ENCODE data around the gene CDH16.
A peak's percentile ranks its signal among the peaks of the same experiment; 100 is the strongest.
"Not testable (repeated sequence)": the region's sequence is repeated elsewhere in the genome, so short reads cannot be mapped to it uniquely, and the experiment has no call there.

The CDH16 gene

GRCh38 chr16:66908116-66908515 is 10.6 kb downstream of the CDH16 start:
- DNase-seq, result no peak

DNA sequence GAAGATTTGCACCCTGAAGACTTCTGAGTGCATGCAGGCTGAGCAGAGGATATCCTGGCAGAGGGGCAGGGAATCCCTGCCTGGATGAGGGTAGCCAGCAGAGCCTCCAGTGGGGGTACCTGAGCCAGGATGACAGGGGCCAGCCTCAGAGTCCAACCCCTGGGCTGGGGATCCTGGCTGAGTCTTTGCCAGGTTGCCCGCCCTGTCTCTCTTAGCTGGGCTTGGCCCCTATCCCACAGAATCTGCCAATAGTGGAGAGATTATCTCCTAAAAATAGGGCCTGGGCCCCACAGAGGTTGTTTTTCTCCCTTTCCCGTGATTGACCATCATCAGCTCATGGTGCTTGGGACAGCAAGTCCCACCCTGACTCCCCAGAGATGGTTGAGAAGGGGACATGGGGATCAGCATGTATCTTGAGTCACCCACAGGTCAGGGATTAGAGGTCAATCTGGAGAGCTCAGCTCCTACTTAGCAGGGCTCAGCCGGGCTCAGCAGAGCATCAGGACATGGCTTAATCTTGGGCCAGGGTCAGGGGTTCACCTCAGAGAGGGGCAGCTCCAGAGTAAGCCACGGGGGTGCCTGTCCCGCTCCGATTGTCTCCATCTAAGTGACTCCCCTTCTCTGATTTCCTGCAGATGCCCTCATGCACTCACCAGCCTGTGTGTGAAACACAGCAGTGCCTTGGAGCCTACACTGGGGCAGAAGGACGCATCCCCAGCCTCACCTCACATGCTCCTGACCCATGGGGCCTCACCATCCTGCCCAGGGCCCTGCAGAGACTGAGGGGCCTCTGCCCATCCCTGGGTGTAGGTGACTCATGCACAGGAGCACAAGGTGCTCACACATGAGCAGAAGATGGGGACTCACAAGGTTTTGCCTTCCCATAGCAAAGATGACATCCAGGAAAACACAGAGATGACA is 11.5 kb downstream of the CDH16 start:
- DNase-seq, result no peak

DNA sequence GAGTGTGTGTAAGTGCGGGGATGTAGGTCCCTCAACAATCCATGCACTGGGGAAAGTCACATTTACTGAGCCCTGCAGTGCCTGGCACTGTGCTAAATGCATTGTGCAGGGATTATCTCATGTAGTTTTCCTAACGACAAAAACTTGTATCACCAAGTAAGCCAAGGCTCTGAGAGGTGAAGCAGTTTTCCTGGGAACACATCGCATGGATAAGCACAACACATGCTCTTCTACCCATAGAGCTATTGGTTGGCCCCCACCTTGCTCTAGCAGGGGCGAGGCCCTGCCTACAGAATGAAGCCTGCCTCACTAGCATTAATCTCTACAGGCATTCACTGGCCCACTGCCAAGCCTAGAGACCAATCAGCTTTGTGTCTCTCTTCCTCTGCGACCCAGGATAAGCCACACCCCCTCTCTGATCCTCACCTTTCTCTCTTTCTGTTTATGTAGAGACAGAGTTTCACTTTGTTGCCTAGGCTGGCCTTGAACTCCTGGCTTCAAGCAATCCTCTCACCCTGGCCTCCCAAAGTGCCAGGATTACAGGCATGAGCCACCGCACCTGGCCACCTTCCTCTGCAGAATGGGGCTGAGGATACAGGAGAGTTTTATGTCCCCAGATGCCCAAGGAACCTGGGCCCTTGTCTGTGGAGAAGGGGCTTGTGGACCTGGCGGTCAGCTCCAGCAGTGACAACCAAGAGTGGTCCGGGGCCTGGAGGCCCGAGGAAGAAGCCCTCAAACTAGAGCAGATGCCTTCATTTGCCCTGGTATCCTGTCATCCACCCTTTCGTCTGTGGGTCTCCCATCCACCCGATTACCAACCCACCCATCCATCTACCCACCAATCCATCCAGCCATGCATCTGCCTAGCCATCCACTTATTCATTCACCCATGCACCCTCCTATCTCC is 12.8 kb downstream of the CDH16 start:
- peak; percentile 28 for DNase-seq

DNA sequence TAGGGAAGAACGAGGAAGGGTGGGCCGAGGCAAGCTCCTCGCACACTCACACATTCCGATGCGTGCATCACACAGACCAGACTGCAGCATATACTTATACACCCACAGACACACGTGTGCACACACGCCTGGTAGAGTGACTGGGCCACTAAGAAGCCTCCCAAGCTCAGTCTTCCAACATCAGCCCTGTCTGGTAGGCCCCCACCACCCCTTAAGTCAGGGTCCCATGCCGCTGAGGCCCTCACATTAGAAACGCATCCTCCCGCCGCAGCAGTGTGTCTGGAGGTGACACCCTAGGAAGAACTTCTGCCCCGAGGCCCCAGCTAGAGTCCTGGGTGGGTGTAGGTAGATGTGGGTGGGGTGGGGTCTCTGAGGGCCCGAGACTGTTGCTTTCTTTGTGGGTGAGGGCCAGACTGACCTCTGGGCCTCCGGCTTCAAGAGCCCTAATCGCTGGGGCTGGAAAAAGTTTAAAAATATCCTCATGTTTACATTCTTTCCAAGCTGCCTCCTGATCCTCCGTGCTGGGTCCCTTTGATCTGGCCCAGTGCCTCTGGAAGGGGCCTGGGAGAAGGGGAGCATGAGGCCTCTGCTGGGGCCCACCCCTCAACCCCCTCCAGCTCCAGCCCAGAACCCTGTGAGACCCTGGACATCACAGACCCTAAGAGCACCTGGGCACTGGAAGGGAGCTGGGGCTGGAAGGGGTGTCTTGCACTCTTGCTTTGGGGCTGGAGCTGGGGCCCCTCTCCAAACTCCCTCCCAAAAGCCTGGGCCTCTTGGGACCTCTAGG is 13.6 kb downstream of the CDH16 start:
- DNase-seq, result no peak

DNA sequence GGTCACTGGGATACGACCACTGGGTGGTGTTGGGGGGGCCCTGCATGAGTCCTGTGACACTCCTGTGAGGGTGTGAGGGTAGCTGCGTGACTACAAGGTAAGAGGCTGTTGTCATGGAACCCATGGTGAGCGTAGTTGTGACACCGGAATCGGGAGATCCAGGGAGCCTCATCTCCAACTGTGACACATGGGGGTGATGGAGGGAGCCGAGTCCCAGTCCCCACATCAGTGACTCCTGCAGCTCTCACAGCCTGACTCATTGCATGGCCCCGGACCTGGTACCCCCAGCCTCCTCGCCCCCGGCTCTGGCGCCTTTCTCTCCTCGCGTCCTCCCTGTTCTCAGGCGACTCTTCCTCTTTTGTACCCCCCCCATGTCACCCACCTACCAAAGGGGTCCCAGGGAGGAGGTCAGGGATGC is 14.2 kb downstream of the CDH16 start:
- no peak for DNase-seq

DNA sequence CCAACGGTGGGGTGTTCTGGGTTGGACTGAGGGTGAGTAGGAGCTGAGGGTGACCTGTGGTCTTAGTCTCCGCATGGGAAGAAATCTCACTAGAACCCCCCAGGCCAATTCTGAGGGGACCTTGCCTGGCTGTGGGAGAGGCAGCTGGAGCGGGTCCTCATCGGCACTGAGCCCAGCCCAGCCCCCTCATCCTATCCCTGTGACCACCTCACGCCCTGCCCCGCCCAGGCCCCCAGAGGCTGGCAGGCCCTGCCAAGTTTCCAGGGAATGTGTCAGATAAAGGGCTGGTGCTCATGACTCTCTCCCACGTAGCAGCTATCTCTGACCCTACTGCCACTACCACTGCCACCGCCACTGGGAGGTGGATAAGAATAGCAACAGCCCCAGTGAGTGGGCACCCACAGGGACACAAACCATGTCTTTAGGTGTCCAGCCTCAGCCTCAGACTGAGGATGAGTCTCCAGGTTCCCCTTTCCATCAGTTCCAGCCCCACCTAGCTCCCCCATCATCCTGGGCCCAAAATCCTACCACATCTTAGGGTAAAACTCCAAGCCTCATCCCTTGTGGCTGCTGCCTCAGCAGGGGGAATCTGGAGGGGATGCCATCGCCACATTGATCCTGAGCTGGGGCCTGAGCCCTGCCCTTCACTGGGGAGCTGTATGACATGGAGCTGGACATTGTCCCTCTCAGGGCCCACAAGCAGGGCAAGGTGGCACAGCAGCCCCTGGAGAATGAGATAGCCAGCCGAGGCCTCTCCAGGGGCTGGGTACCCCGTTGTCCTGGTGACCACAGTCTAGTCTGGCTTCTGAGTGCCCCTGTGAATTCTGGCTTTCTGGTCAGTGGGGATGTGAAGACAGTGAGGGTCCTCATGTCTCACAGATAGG is 14.9 kb downstream of the CDH16 start:
- DNase-seq, result no peak

GRCh38 chr16:66902648-66903543 is 15.8 kb downstream of the CDH16 start:
- DNase-seq, result no peak

DNA sequence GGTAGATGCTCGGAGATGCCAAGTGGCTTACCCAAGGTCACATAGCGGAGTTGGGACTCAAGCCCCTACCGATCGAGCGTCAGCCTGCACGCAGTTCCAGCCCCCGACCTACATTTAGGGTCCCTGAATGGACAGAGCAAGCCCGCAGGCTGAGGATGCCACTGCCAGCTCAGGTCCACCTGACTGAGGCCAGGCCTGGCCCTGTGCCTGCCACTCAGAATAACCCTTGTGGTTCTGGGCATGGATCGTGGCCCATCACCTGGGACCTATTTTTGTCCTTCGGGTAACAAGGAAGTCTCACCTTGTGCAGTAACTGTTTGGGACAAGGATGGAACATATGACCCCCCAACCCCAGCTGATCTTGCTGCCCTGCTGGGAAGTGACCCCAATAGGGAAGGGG is 17.1 kb downstream of the CDH16 start:
- DNase-seq, result no peak

DNA sequence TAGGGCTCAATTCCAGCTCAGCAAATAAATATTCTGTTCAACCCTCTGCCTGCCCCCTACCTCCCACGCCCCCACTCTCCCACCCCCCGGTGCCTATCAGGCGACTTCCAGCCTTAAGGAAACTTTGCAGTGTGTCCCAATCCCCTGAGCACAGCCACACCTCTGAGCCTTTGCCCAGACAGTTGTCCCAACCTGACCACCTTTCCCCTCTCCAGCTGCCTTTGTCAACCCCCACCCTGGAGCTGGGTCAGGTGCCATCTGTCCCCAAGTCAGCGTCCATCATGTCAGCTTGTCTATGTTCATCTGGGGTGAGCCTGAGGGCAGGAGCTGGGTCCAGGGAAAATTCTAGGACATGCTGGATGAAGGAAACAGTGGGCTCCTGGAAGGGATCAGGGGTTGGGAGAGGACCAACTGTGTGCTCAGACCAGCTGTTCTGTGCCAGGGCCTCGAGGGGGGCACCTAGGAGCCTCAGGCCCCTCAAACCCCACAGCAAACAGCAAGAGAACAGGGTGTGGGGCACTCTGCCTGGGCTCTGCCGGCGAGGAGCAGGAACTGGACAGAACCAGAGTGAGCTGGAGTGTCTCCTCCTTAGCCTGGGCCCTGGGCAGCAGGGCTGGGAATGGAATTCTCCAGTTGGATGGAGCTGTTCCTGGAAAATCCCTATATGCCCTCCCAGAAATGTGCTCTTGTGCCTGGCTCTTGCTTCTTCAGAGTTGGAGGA is 17.8 kb downstream of the CDH16 start:
- DNase-seq, result no peak

GRCh38 chr16:66899945-66900710 is 18.6 kb downstream of the CDH16 start:
- DNase-seq, result peak; percentile 16

GRCh38 chr16:66899310-66899944 is 19.3 kb downstream of the CDH16 start:
- no peak for DNase-seq

GRCh38 chr16:66898933-66899309 is 19.8 kb downstream of the CDH16 start:
- no peak for DNase-seq

- DNase-seq, result no peak
These were observed 20.5 kb downstream of the CDH16 start for GRCh38 chr16:66898207-66898606.

DNA sequence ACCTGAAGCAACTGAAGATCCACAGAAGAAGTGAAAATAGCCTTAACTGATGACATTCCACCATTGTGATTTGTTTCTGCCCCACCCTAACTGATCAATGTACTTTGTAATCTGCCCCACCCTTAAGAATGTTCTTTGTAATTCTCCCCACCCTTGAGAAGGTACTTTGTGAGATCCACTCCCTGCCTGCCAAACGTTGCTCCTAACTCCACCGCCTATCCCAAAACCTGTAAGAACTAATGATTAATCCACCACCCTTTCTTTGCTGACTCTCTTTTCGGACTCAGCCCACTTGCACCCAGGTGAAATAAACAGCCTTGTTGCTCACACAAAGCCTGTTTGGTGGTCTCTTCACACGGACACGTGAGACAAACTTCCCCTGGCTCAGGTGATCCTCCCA is 22.0 kb downstream of the CDH16 start:
- DNase-seq, result not testable (repeated sequence)

GRCh38 chr16:66895999-66896398 is 22.7 kb downstream of the CDH16 start:
- no peak for DNase-seq

DNA sequence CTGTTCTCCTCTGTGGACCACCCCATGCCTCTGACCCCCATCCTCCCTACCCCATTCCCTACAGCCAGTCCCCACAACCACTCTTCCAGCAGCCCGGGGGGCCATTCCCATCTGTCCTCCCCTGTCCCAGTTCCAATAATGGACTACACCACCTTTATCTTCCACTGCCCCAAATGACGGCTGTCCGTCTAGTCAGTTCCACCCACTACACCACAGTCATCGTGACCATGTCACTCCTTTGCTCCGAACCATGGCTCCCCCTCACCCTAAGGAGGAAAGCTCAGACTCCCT is 23.1 kb downstream of the CDH16 start:
- no peak for DNase-seq

- DNase-seq, result peak; percentile 38
These were observed 23.6 kb downstream of the CDH16 start for GRCh38 chr16:66894948-66895688.

- DNase-seq, result no peak
These were observed 24.6 kb downstream of the CDH16 start for GRCh38 chr16:66894055-66894454.
